GM21737 (cell line): Measurements from ENCODE around the gene KRTAP4-3.
"Not testable (repeated sequence)": the region's sequence is repeated elsewhere in the genome, so short reads cannot be mapped to it uniquely, and the experiment has no call there.

ENCODE experiments used
- ATAC-seq: cut with Tn5 transposase; IDR thresholded peaks from one replicate; pipeline ENCODE4 v1.9.1; 2021; ENCODE audit warnings: mild to moderate bottlenecking, moderate library complexity; ENCODE audit not compliant: unreplicated experiment

The KRTAP4-3 gene

DNA sequence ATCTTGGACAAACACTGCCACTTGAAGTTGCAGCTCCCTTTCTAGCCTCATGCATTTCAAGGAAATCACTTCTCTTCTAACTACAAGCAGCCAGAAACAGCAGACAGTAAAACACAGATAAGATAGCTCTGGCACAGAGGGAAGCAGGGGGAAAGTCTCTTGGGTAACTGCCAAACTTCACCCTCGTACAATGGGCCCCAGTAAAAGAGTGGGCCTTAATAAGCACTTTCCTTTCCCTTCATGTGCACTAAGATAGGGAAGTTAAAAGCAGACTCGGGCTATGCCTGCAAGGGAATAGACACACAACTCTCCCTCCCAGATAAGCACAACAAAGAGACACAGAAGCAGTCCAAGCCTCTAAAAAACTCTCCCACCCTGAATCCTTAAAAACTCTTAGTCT lies 14.2 kb downstream of the KRTAP4-3 start:
- ATAC-seq = no peak

DNA sequence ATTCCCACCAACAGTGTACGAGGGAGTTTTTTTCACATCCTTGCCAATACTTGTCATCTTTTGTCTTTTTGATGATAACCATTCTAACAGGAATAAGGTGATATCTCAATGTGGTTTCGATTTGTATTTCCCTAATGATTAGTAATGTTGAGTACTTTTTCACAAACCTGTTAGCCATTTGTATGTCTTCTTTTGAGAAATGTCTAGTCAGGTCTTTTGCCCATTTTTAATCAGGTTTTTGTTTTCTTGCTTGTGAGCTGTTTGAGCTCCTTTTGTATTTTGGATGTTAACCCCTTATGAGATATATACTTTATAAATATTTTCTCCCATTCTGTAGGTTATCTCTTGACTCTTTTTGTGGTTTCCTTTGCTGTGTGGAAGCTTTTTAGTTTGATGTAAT lies 16.5 kb downstream of the KRTAP4-3 start:
- no peak for ATAC-seq

DNA sequence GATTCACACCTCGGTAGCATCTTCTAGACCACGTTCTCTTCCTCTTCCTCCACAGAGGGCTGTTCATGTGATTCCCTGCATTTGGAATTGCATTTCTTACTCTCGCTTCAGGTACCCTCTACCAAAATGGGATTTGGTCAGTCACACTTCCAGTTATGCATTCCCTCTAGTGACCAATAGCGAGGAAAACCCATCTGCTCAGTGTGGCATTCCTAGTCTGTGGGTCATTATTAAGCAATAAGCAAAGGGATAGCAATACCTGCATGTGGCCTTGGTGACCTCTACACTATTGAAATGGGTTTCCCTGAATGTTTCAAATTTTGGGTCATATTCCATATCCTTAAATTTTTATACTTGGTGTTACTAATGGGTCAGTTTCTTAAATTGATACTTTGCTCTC lies 18.0 kb downstream of the KRTAP4-3 start:
- ATAC-seq = no peak

DNA sequence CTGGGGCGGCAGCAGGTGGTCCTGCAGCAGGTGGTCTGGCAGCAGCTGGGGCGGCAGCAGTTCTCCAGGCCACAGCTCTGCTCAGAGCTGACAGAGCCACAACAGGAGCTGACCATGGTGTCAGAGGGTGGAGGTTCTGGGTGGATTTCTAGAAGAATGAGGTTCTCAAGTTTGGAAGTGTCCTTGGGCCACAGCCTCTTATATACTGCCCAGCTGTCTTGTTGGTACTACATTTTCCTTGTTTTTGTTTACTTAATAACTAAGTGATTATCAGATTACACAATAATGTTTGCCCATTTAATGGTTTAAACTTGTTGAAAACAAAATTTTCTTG lies 18.4 kb downstream of the KRTAP4-3 start, which contains the start of gene KRTAP4-5:
Gene KRTAP4-5, minus strand, starts transcription at position 174 of the 334 bp plus-strand sequence. Its CDS starts 58 bp downstream, at position 116.
- ATAC-seq = no peak

DNA sequence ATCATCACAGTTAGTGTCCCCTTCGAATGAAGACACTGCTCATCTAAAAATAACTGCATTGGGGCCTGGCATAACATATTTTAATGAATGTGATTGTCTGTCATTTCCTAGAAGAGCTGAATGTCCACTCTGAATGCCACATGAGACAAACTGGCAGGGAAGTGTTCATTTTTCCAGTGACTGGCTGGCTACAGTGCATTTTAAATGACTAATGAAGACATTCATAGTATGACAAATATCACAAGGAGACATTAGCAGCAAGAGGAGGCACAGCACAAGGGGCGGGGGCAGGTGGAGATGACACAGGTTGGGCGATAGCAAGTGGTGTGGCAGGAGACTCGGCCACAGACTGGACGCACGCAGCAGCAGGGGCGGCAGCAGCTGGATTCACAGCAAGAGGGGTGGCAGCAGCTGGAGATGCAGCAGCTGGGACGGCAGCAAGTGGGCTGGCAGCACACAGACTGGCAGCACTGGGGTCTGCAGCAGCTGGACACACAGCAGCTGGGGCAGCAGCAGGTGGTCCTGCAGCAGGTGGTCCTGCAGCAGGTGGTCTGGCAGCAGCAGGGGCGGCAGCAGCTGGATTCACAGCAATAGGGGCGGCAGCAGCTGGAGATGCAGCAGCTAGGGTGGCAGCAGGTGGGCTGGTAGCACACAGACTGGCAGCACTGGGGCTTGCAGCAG lies 18.9 kb downstream of the KRTAP4-3 start:
- ATAC-seq = not testable (repeated sequence)

DNA sequence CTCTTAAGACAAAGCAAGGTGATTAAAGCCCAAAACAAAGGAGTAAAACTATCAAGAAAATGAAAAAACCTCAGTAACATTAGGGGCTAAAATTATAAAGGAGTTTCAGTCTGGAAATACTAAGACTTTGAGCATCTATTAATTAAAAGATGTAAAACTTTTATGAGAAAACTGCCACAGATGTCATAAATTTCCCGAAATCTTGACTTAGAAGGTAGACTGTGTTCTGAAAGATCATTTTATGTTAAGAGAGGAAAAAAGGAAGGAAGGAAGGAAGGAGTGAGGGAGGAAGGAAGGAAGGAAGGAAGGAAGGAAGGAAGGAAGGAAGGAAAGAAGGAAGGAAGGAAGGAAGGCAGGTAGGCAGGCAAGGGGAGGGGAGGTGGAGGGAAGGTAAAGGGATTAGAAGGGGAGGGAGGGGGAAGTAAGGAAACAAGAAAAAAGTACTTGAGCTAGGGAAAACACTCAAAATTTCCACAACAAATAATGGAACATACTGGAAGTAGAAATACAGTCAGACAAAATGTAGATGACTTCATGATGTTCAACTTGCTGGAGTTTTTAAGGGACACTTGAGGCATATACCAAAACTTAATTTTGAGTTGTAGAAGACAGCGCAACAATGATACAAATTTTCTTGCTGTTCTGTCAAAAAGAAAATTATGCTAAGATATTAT lies 20.4 kb downstream of the KRTAP4-3 start:
- ATAC-seq = no peak

DNA sequence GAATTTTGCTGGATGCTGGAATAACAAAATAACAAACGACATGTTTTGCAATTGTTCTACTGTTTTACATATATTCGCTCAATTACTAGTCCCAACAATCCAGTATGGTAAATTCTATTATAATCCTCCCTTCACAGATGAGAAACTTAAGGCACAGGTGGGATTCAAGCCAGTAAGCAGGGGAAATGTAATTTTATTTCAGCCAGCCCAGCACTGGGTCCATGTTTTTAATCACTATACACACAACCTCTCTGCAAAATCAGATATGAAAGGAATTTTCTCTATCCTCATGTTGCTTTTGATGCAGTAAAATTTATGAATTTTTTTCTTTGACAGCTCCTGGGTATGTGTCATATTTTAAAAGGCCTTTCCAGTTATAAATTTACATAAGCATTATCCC lies 22.8 kb downstream of the KRTAP4-3 start:
- ATAC-seq = no peak

DNA sequence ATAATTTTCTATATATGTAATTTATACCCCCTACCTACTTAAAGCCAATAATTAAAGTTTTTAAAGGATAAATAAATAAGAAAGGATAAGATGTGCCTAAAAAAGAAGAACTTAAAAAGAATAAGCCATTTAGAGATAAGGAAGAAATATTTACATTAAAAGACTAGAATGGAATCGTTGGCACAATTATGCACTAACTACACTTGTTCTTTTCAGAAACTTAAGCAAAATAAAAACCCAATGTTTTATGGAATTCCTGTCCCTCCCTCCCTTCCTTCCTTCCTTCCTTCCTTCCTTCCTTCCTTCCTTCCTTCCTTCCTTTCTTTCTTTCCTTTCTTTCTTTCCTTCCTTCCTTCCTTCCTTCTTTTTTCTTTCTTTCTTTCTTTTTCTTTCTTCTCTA lies 23.2 kb downstream of the KRTAP4-3 start:
- no peak for ATAC-seq

DNA sequence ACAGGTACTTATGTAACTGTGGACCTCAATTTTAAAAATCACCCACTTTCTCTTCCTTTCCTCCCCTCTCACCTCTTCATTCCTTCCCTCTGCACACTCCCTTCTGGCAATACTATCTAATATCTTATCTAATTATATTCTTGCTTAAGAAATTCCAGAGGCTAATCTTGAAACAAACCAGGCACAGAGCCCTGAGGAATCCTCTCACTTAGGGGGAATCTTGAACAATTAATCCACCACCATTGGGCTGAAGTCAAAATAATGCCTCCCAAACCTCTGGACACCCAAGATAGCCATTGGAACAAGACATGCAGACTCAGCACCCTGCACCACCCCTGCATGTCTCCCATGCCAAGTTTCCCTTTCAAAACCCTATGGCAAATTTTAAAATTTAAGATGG lies 26.7 kb downstream of the KRTAP4-3 start:
- no peak for ATAC-seq

DNA sequence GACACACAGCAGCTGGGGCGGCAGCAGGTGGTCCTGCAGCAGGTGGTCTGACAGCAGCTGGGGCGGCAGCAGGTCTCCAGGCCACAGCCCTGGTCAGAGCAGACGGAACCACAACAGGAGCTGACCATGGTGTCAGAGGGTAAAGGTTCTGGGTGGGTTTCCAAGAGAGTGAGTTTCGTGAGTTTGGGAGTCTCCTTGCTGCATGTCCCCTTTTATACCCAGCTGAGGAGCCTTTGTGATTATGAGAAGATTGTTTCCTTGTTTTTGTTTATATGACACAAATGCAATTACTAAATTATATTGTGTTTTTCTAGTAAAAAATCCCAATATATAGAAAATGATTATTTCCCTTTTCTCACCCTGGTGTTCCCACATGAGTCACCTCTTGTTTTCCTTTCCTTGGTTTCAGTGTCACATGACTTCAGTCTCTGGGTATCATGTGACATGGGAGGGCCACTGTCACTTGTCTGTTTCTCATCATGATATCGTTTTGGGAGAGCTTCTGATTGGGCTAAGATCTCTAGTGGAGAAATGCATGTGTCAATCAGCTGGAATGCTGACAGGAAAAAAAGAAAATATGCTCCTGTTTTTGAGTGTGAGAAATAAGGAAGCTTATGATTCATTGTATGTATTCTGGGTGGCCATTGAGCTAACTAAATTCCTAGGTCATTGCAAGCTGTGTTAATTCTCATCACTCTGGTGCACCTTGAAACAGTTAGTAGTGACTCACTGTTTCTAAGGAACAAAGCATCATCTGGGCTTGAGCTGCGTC lies 27.5 kb downstream of the KRTAP4-3 start, which contains the start of gene KRTAP4-6:
Gene KRTAP4-6, minus strand, starts transcription at position 185 of the 772 bp plus-strand sequence. Its CDS starts 57 bp downstream, at position 128.
- no peak for ATAC-seq

DNA sequence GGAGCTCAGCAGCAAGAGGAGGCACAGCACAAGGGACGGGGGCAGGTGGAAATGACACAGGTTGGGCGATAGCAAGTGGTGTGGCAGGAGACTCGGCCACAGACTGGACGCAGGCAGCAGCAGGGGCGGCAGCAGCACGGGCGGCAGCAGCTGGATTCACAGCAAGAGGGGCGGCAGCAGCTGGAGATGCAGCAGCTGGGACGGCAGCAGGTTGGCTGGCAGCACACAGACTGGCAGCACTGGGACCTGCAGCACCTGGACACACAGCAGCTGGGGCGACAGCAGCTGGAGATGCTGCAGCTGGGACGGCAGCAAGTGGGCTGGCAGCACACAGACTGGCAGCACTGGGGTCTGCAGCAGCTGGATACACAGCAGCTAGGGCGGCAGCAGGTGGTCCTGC lies 28.2 kb downstream of the KRTAP4-3 start:
- not testable (repeated sequence) for ATAC-seq

DNA sequence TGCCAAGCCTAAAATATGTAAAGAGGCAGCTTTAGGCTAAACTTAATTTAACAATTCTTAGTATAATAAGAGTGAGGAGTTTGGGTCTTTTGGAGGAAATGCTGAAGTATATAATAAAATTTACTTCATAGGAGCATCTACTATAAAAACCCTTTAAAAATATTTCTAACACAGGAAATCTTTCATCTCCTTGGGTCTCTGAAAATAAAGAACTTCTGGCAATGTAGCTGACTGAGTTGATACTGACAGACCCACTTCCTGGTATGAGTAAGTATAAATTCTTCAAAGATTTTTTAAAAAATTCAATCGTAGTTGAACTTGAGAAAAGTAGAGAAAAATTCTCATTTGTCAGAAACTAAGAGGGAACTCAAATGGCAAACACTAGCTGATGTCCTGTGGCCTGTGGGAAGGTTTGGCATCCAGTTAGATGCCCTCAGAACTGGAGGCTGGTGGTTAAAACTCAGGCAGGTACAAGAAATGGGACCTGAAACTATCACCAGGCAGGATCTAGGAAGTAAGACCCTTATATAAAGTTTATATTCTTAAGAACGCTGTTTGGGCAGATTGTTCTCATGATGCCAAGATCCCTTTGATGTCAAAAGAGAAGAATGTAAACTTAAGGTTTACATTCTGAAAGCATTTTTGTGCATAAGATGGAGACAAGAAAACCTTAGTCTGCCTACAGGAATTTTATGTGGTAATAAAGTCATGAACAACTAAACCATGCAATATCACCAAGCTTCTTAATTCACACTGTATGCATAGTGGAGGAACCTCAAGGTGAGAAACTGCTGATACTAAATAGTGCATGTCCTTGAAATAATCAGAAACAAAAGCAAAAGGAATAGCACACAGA lies 33.9 kb downstream of the KRTAP4-3 start:
- no peak for ATAC-seq

DNA sequence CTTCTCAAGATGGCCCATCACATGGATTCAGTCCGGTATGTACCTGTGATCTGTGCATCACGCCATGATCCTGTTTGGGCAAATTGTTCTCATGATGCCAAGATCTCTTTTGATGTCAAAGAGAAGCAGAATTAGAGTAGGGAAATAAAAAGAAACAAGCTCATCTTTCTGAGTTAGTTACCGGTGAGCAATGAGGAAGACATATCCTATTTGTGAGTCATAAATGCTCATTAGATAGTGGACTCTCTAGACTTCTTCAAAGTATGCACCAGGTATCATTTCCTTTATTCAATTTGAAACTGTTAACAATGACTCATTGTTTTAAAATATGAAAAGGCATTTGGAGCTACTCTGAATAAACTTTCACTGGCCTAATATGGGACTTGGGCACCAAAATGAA lies 36.0 kb downstream of the KRTAP4-3 start:
- no peak for ATAC-seq

DNA sequence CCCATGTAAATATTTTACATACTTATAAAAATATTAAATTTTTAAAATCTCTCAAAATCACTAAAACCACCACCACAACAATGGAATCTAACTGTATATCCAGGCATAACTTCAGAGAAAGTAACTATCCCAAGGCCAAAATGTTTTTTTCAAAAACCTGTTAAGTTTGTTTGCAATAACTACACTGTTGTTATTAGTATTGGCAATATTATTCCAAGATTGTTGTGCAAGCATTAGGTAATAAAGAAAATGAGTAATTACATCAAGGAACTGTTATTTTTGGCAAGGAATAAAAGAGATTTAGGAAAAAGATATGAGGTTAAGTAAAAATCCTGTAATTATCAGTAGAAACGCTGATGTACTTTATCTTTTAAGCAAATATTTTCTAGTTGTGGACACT lies 40.6 kb downstream of the KRTAP4-3 start:
- ATAC-seq = no peak

DNA sequence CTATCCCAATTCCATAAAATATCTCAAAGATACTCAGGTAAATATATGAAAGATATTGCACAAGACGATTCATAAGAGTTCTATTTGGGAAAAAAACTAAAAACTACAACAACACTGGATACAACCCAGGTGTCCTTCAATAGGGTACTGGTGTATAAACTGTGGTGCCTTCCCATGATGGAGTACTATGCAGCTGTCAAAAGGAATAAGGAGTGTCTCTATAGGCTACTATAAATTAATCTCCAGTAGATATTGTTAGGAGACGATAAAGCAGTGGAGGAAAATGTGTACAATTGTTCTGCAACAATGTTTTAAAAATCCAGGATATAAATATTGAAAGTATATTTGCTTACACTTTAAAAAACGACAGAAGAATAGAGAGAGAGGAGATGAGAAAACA lies 41.6 kb downstream of the KRTAP4-3 start:
- ATAC-seq = no peak

DNA sequence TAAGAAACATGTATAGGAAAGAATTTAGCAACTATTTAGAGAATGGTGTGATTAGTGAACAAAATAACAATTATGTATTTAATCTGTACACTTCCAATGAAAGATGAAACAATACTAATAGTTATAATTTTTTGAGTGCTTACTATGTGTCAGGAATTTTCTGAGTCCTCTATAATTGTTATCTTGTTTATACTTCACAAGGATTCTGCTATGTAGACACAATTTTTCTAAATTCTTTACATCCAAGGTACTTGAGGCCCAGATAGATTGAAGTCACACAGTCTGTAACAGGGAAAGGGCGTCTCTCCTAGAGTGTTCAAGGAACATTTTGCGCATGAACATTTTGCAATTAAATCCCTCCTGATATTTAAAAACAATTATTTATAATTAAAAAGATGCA lies 43.0 kb downstream of the KRTAP4-3 start:
- ATAC-seq = no peak

DNA sequence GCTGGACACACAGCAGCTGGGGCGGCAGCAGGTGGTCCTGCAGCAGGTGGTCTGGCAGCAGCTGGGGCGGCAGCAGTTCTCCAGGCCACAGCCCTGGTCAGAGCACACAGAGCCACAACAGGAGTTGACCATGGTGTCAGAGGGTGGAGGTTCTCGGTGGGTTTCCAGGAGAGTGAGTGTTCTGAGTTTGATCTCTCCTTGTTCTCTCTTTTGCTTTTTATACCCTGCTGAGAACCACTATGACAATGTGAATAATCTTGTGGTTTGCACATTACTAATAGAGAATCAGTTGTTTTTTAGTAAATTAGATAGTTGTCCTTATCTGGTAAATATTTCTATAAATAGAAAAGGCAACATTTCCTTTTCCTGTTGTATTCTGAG lies 44.0 kb downstream of the KRTAP4-3 start, which contains the start of gene KRTAP4-12:
Gene KRTAP4-12, minus strand, starts transcription at position 192 of the 381 bp plus-strand sequence. Its CDS starts 60 bp downstream, at position 132.
- ATAC-seq = not testable (repeated sequence)

DNA sequence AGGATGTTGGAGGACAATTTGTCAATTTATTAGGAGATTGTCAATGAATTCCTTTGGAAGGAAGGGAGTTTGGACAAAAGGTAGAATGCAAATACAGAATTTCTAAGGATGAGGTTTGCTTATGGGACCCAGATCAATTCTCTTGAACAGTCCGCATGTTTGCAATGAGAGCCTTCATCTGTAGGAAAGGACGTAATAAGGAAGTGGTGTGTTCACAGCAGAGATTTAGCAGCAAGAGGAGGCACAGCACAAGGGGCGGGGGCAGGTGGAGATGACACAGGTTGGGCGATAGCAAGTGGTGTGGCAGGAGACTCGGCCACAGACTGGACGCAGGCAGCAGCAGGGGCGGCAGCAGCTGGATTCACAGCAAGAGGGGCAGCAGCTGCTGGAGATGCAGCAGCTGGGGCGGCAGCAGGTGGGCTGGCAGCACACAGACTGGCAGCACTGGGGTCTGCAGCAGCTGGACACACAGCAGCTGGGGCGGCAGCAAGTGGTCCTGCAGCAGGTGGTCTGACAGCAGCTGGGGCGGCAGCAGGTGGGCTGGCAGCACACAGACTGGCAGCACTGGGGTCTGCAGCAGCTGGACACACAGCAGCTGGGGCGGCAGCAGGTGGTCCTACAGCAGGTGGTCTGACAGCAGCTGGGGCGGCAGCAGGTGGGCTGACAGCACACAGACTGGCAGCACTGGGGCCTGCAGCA lies 44.6 kb downstream of the KRTAP4-3 start:
- not testable (repeated sequence) for ATAC-seq

DNA sequence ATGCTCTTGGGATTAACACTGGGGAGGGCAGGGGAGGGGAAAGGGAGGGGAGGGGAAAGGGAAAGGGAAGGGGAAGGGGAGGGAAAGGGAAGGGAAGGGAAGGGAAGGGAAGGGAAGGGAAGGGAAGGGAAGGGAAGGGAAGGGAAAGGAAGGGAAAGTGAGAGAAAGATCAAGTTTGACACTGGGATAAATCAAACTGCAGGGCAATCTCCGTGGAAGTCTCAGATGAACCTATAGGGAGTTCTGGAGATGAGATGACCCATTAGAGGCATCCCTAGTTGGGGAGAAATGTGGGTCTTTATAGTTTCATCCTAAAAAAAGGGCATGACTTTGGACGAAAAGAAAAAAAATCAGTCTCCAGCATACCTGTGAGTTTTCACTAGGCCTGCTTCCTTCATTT lies 46.3 kb downstream of the KRTAP4-3 start:
- ATAC-seq = no peak
